ENCODE data around the gene SLC9A6.

Gene SLC9A6

GRCh38 chrX:136046295-136047015 is 61.2 kb downstream of the SLC9A6 start:
- TF ChIP-seq FOXP2 (optimal IDR thresholded peaks at IDR 0.05; ENCODE audit: borderline replicate concordance, extremely low read depth, extremely low read length, insufficient read depth) (no peak), TAF1 (IDR thresholded peaks at IDR 0.05; ENCODE audit: borderline replicate concordance, insufficient read depth, low read length) (no peak), SIN3A (IDR thresholded peaks at IDR 0.05; ENCODE audit: borderline replicate concordance, insufficient read depth, low read length) (no peak), POLR2AphosphoS5 (IDR thresholded peaks at IDR 0.05; ENCODE audit: low read depth, low read length) (no peak)
- TF ChIP-seq, protein P1, sequence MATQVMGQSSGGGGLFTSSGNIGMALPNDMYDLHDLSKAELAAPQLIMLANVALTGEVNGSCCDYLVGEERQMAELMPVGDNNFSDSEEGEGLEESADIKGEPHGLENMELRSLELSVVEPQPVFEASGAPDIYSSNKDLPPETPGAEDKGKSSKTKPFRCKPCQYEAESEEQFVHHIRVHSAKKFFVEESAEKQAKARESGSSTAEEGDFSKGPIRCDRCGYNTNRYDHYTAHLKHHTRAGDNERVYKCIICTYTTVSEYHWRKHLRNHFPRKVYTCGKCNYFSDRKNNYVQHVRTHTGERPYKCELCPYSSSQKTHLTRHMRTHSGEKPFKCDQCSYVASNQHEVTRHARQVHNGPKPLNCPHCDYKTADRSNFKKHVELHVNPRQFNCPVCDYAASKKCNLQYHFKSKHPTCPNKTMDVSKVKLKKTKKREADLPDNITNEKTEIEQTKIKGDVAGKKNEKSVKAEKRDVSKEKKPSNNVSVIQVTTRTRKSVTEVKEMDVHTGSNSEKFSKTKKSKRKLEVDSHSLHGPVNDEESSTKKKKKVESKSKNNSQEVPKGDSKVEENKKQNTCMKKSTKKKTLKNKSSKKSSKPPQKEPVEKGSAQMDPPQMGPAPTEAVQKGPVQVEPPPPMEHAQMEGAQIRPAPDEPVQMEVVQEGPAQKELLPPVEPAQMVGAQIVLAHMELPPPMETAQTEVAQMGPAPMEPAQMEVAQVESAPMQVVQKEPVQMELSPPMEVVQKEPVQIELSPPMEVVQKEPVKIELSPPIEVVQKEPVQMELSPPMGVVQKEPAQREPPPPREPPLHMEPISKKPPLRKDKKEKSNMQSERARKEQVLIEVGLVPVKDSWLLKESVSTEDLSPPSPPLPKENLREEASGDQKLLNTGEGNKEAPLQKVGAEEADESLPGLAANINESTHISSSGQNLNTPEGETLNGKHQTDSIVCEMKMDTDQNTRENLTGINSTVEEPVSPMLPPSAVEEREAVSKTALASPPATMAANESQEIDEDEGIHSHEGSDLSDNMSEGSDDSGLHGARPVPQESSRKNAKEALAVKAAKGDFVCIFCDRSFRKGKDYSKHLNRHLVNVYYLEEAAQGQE (IDR thresholded peaks at IDR 0.05; ENCODE audit: insufficient read depth in 1 of 2, low read depth in 2 of 2, low read length in 2 of 2) = no peak

GRCh38 chrX:136047016-136047642 is 61.9 kb downstream of the SLC9A6 start:
- TF ChIP-seq SIN3A (IDR thresholded peaks at IDR 0.05; ENCODE audit: borderline replicate concordance, insufficient read depth, low read length) (no peak), TAF1 (IDR thresholded peaks at IDR 0.05; ENCODE audit: borderline replicate concordance, insufficient read depth, low read length) (no peak), POLR2AphosphoS5 (IDR thresholded peaks at IDR 0.05; ENCODE audit: low read depth, low read length) (no peak), FOXP2 (optimal IDR thresholded peaks at IDR 0.05; ENCODE audit: borderline replicate concordance, extremely low read depth, extremely low read length, insufficient read depth) (no peak)
- TF ChIP-seq, protein P1 (IDR thresholded peaks at IDR 0.05; ENCODE audit: insufficient read depth in 1 of 2, low read depth in 2 of 2, low read length in 2 of 2) = no peak

- TF ChIP-seq, protein P1 (IDR thresholded peaks at IDR 0.05; ENCODE audit: insufficient read depth in 1 of 2, low read depth in 2 of 2, low read length in 2 of 2) = no peak
- TF ChIP-seq SIN3A (IDR thresholded peaks at IDR 0.05; ENCODE audit: borderline replicate concordance, insufficient read depth, low read length) (no peak), FOXP2 (optimal IDR thresholded peaks at IDR 0.05; ENCODE audit: borderline replicate concordance, extremely low read depth, extremely low read length, insufficient read depth) (no peak), POLR2AphosphoS5 (IDR thresholded peaks at IDR 0.05; ENCODE audit: low read depth, low read length) (no peak), TAF1 (IDR thresholded peaks at IDR 0.05; ENCODE audit: borderline replicate concordance, insufficient read depth, low read length) (no peak)
Measured at GRCh38 chrX:136047969-136048368, 62.7 kb downstream of the SLC9A6 start.

- TF ChIP-seq POLR2AphosphoS5 (IDR thresholded peaks at IDR 0.05; ENCODE audit: low read depth, low read length) = no peak
- no peak for TF ChIP-seq FOXP2 (optimal IDR thresholded peaks at IDR 0.05; ENCODE audit: borderline replicate concordance, extremely low read depth, extremely low read length, insufficient read depth)
- no peak for TF ChIP-seq SIN3A (IDR thresholded peaks at IDR 0.05; ENCODE audit: borderline replicate concordance, insufficient read depth, low read length)
- TF ChIP-seq TAF1 (IDR thresholded peaks at IDR 0.05; ENCODE audit: borderline replicate concordance, insufficient read depth, low read length) = no peak
- TF ChIP-seq, protein P1 (IDR thresholded peaks at IDR 0.05; ENCODE audit: insufficient read depth in 1 of 2, low read depth in 2 of 2, low read length in 2 of 2) = no peak
Measured at GRCh38 chrX:136048446-136048845, 63.2 kb downstream of the SLC9A6 start.

Data from PFSK-1 (cell line).